GM23338 (cell line): Measurements from ENCODE around the gene EDN1. TPM values are rescaled to one million over a fixed set of nuclear protein-coding genes. Genes with fewer than 3 reads are reported as not detected.
A peak's percentile ranks its signal among the peaks of the same experiment; 100 is the strongest.

Experiments
- ATAC-seq: fragments of 200-7000 bp; cut with Tn5 transposase; 3 replicates; pipeline ENCODE4 v1.9.1; 2020
- DNase-seq: peaks from one replicate; pipeline ENCODE4 v3.0.0-alpha.2; 2015; ENCODE audit warnings: low spot score
- H2AFZ ChIP-seq: fragments of 200-600 bp; sonication (generic); 2 replicates; pipeline ENCODE4 v1.8.0; 2016; ENCODE audit warnings: antibody characterized with exemption, mild to moderate bottlenecking, moderate library complexity
- H3F3A ChIP-seq: fragments of 200-600 bp; sonication (generic); replicated peaks from 2 replicates; pipeline ENCODE4 v1.8.0; 2017; ENCODE audit warnings: antibody characterized with exemption, mixed run types, low read depth
- H3K27ac ChIP-seq: fragments of 200-600 bp; sonication (generic); 2 replicates; pipeline ENCODE4 v1.6.1; 2016; ENCODE audit warnings: low read depth
- H3K27me3 ChIP-seq: fragments of 200-600 bp; sonication (generic); 2 replicates; pipeline ENCODE4 v1.8.0; 2016; ENCODE audit warnings: mild to moderate bottlenecking, mixed run types, moderate library complexity; ENCODE audit not compliant: insufficient read depth
- H3K36me3 ChIP-seq: fragments of 200-600 bp; sonication (generic); 2 replicates; pipeline ENCODE4 v1.8.0; 2016; ENCODE audit warnings: mild to moderate bottlenecking; ENCODE audit not compliant: insufficient read depth
- H3K4me1 ChIP-seq: fragments of 200-600 bp; sonication (generic); 2 replicates; pipeline ENCODE4 v1.8.0; 2016; ENCODE audit warnings: mild to moderate bottlenecking, moderate library complexity; ENCODE audit not compliant: insufficient read depth
- H3K4me2 ChIP-seq: fragments of 200-600 bp; sonication (generic); 2 replicates; pipeline ENCODE4 v1.7.1; 2017; ENCODE audit warnings: mixed run types
- H3K4me3 ChIP-seq: fragments of 200-600 bp; sonication (generic); 2 replicates; pipeline ENCODE4 v1.6.1; 2016; ENCODE audit warnings: mixed run types
- H3K79me2 ChIP-seq: fragments of 200-600 bp; sonication (generic); replicated peaks from 2 replicates; pipeline ENCODE4 v1.8.0; 2017; ENCODE audit warnings: mild to moderate bottlenecking; ENCODE audit not compliant: insufficient read depth
- H3K9me2 ChIP-seq: fragments of 200-600 bp; sonication (generic); 2 replicates; pipeline ENCODE4 v1.8.0; 2017; ENCODE audit not compliant: insufficient read depth
- H4K20me1 ChIP-seq: fragments of 200-600 bp; sonication (generic); replicated peaks from 2 replicates; pipeline ENCODE4 v1.8.0; 2017; ENCODE audit warnings: mild to moderate bottlenecking; ENCODE audit not compliant: insufficient read depth
- H3K27ac Mint-ChIP-seq: 2 replicates; pipeline ENCODE4 v1.8.0; 2020; ENCODE audit warnings: inconsistent platforms, mild to moderate bottlenecking, moderate library complexity, mixed read lengths
- H3K27me3 Mint-ChIP-seq: 3 replicates; pipeline ENCODE4 v1.8.0; 2022; ENCODE audit warnings: low read depth, mild to moderate bottlenecking, moderate library complexity, mixed read lengths, inconsistent platforms; ENCODE audit not compliant: insufficient read depth, poor library complexity
- H3K36me3 Mint-ChIP-seq: 3 replicates; pipeline ENCODE4 v1.8.0; 2021; ENCODE audit warnings: low read depth, mild to moderate bottlenecking, inconsistent platforms, moderate library complexity, mixed read lengths
- H3K4me1 Mint-ChIP-seq: 3 replicates; pipeline ENCODE4 v1.8.0; 2020; ENCODE audit warnings: mild to moderate bottlenecking, inconsistent platforms, mixed read lengths
- H3K4me3 Mint-ChIP-seq: 3 replicates; pipeline ENCODE4 v1.8.0; 2021; ENCODE audit warnings: moderate library complexity, mild to moderate bottlenecking, inconsistent platforms, mixed read lengths
- H3K9me3 Mint-ChIP-seq: 3 replicates; pipeline ENCODE4 v1.8.0; 2020; ENCODE audit warnings: moderate library complexity, mild to moderate bottlenecking, inconsistent platforms, mixed read lengths
- CTCF ChIP-seq, 2 experiments: fragments of 200-600 bp in 1 of 2; sonication (generic) in 1 of 2; conservative IDR thresholded peaks; 2 replicates each; pipeline versions ENCODE4 v1.5.1 to v1.6.1; 2016 to 2017; ENCODE audit warnings: antibody characterized with exemption in 2 of 2, low read depth in 2 of 2, mild to moderate bottlenecking in 2 of 2, moderate library complexity in 1 of 2
- ETS1 ChIP-seq: IDR thresholded peaks from 2 replicates; pipeline ENCODE4 v1.6.1; 2016; ENCODE audit warnings: antibody characterized with exemption
- EZH2 ChIP-seq: fragments of 200-600 bp; sonication (generic); IDR thresholded peaks from one replicate; pipeline ENCODE4 v1.8.0; 2017; ENCODE audit warnings: antibody characterized with exemption, mild to moderate bottlenecking, low read depth; ENCODE audit not compliant: unreplicated experiment
- EZH2phosphoT487 ChIP-seq: fragments of 200-600 bp; sonication (generic); IDR thresholded peaks from one replicate; pipeline ENCODE4 v1.8.1; 2018; ENCODE audit warnings: antibody characterized with exemption; ENCODE audit not compliant: unreplicated experiment
- STAT1 ChIP-seq: IDR thresholded peaks from one replicate; pipeline ENCODE4 v1.6.1; 2016; ENCODE audit warnings: antibody characterized with exemption; ENCODE audit not compliant: unreplicated experiment
- ZNF114 ChIP-seq: fragments of 250-450 bp; sonication (Bioruptor Pico); IDR thresholded peaks from 2 replicates; pipeline ENCODE4 v1.5.0; 2020; ENCODE audit warnings: mild to moderate bottlenecking, moderate library complexity
- ZNF331 ChIP-seq: fragments of 250-450 bp; sonication (Bioruptor Pico); IDR thresholded peaks from 2 replicates; pipeline ENCODE4 v1.5.0; 2020; ENCODE audit warnings: low read depth, mild to moderate bottlenecking, moderate library complexity
- polyA plus RNA-seq: library from polyadenylated mRNA; unstranded; fragments of >200 nt; fragmentation: Nextera tagmentation; extraction: Ambion mirVana; gene quantifications from 2 replicates; pipeline ENCODE4 v1.2.1, GENCODE V29; 2016
- total RNA-seq: library from RNA; depleted of rRNA; stranded (reverse); fragments of >200 nt; shearing (Covaris generic); gene quantifications from 2 replicates; pipeline ENCODE4 v1.2.3, GENCODE V29; 2014

EDN1 gene
- total and polyA plus RNA-seq, 2 experiments from 2014 or later: 0.80 to 1.2 TPM

- H2AFZ ChIP-seq: no peak overlapping the region
These were observed 6.3 kb upstream of the EDN1 start for GRCh38 chr6:12283904-12284303.

GRCh38 chr6:12286373-12287110 is 3.6 kb upstream of the EDN1 start:
- Histone ChIP-seq H4K20me1 (no peaks in the 10 kb centered on the region), H3K79me2 (no peaks in the 10 kb centered on the region), H3K36me3 (no peaks in the 10 kb centered on the region), H3K4me1 (peaks cover 20% of the 10 kb centered on the region), H2AFZ (no peak overlapping the region), H3K27me3 (peaks cover 20% of the 10 kb centered on the region), H3K4me2 (no peak overlapping the region), H3K4me3 (no peak overlapping the region), H3F3A (no peaks in the 10 kb centered on the region), H3K27ac (no peak overlapping the region), H3K9me2 (no peaks in the 10 kb centered on the region)
- TF ChIP-seq EZH2phosphoT487: no peak
- no peak for TF ChIP-seq STAT1
- no peak overlapping the region for H3K4me3 Mint-ChIP-seq
- no peaks in the 10 kb centered on the region for H3K36me3 Mint-ChIP-seq
- no peak overlapping the region for H3K27ac Mint-ChIP-seq
- peaks cover 36% of the 10 kb centered on the region for H3K4me1 Mint-ChIP-seq
- DNase-seq (no peak), ATAC-seq (no peak)
- no peaks in the 10 kb centered on the region for H3K9me3 Mint-ChIP-seq
- peaks cover 20% of the 10 kb centered on the region for H3K27me3 Mint-ChIP-seq

More at GRCh38 chr6:12283904-12284303, 6.3 kb upstream of the EDN1 start:
- no peak overlapping the region for H3K27ac Mint-ChIP-seq
- TF ChIP-seq CTCF (conservative IDR thresholded peaks at IDR 0.05; ENCODE audit: low read depth in 2 of 2) (peak in 1 of 2 experiments; percentile 40; a peak in 2 of 4 replicates), EZH2 (no peak), ZNF114 (CRISPR knock-in tag) (no peak), ETS1 (no peak), EZH2phosphoT487 (no peak), ZNF331 (CRISPR knock-in tag) (no peak)
- no peak for DNase-seq
- H3K36me3 ChIP-seq: no peaks in the 10 kb centered on the region
- peaks cover 6% of the 10 kb centered on the region; the same call in 1 of the 2 replicates for H3K4me1 ChIP-seq
- H3K4me3 ChIP-seq: no peak overlapping the region
- no peaks in the 10 kb centered on the region for H3K9me2 ChIP-seq
- H3K36me3 Mint-ChIP-seq: no peaks in the 10 kb centered on the region
- H3K9me3 Mint-ChIP-seq: no peaks in the 10 kb centered on the region
- H3K27me3 ChIP-seq: no peaks in the 10 kb centered on the region
- H3K4me3 Mint-ChIP-seq: no peak overlapping the region
- no peaks in the 10 kb centered on the region for H3F3A ChIP-seq
- no peak overlapping the region for H3K4me2 ChIP-seq
- no peaks in the 10 kb centered on the region for H4K20me1 ChIP-seq
- H3K79me2 ChIP-seq: no peaks in the 10 kb centered on the region
- H3K27me3 Mint-ChIP-seq: peaks cover 1% of the 10 kb centered on the region
- ATAC-seq: no peak
- no peak overlapping the region for H3K27ac ChIP-seq
- H3K4me1 Mint-ChIP-seq: peaks cover 16% of the 10 kb centered on the region
